GM12878 (cell line): ENCODE measurements around the gene NKG7. TPM values are rescaled to one million over a fixed set of nuclear protein-coding genes. Genes with fewer than 3 reads are reported as not detected.

Experiments used
- ASH2L ChIP-seq: fragments of 300-600, 200-600 bp; sonication (generic); IDR thresholded peaks from 2 replicates; pipeline ENCODE4 v1.6.1; 2017; ENCODE audit warnings: low read depth, mild to moderate bottlenecking, borderline replicate concordance
- ATF3 ChIP-seq: IDR thresholded peaks from 2 replicates; pipeline ENCODE4 v1.6.1; 2011; ENCODE audit warnings: low read depth, mild to moderate bottlenecking, low read length, moderate library complexity, borderline replicate concordance; ENCODE audit errors: extremely low read depth
- BHLHE40 ChIP-seq, 2 experiments: fragments of 450-650 bp in 1 of 2; IDR thresholded peaks; 2 replicates each; pipeline ENCODE4 v1.6.1; 2011 to 2017; ENCODE audit warnings: low read depth in 2 of 2, borderline replicate concordance in 1 of 2, improper control_type of control experiment in 1 of 2, low read length in 1 of 2, mild to moderate bottlenecking in 1 of 2
- CBX3 ChIP-seq: fragments of 200-600 bp; sonication (generic); IDR thresholded peaks from 2 replicates; pipeline ENCODE4 v1.6.1; 2016; ENCODE audit warnings: low read depth, borderline replicate concordance
- EZH2 ChIP-seq: IDR thresholded peaks from 2 replicates; pipeline ENCODE4 v1.6.1; 2012; ENCODE audit warnings: low read depth, mild to moderate bottlenecking, control low read depth, inconsistent platforms, low read length, borderline replicate concordance; ENCODE audit not compliant: control insufficient read depth
- GATAD2B ChIP-seq: fragments of 450-650 bp; conservative IDR thresholded peaks from 2 replicates; pipeline ENCODE4 v1.6.1; 2017; ENCODE audit warnings: low read depth, mild to moderate bottlenecking, moderate library complexity
- HDGF ChIP-seq: fragments of 450-650 bp; IDR thresholded peaks from 2 replicates; pipeline ENCODE4 v1.6.1; 2016; ENCODE audit warnings: antibody characterized with exemption
- MAX ChIP-seq: IDR thresholded peaks from 2 replicates; pipeline ENCODE4 v1.6.1; 2012; ENCODE audit warnings: low read depth, low read length, improper control_type of control experiment
- MEF2A ChIP-seq: IDR thresholded peaks from 2 replicates; pipeline ENCODE4 v1.6.1; 2011; ENCODE audit warnings: low read depth, mild to moderate bottlenecking, low read length, moderate library complexity; ENCODE audit not compliant: insufficient read depth
- MEF2B ChIP-seq: fragments of 450-650 bp; IDR thresholded peaks from 2 replicates; pipeline ENCODE4 v1.6.1; 2018; ENCODE audit warnings: mild to moderate bottlenecking, moderate library complexity; ENCODE audit not compliant: partially characterized antibody, poor library complexity, severe bottlenecking
- NBN ChIP-seq: fragments of 450-650 bp; IDR thresholded peaks from 2 replicates; pipeline ENCODE4 v1.6.1; 2016
- NKRF ChIP-seq: fragments of 450-650 bp; conservative IDR thresholded peaks from 2 replicates; pipeline ENCODE4 v1.6.1; 2017; ENCODE audit warnings: mild to moderate bottlenecking, moderate library complexity
- NRF1 ChIP-seq: conservative IDR thresholded peaks from 2 replicates; pipeline ENCODE4 v1.6.1; 2011; ENCODE audit warnings: mild to moderate bottlenecking, low read depth, low read length, improper control_type of control experiment
- RELB ChIP-seq: fragments of 450-650 bp; IDR thresholded peaks from 2 replicates; pipeline ENCODE4 v1.6.1; 2017; ENCODE audit warnings: low read depth, mild to moderate bottlenecking, moderate library complexity
- RFX5 ChIP-seq: IDR thresholded peaks from 2 replicates; pipeline ENCODE4 v1.6.1; 2011; ENCODE audit warnings: low read depth, low read length, improper control_type of control experiment
- SMAD5 ChIP-seq: IDR thresholded peaks from 2 replicates; pipeline ENCODE4 v1.6.1; 2016; ENCODE audit warnings: antibody characterized with exemption, low read depth
- SP1 ChIP-seq: IDR thresholded peaks from one replicate; pipeline ENCODE4 v1.6.1; 2011; ENCODE audit warnings: low read depth, low read length
- SREBF2 ChIP-seq: IDR thresholded peaks from 2 replicates; pipeline ENCODE4 v1.6.1; 2012; ENCODE audit warnings: mild to moderate bottlenecking, low read length
- TCF3 ChIP-seq: IDR thresholded peaks from 2 replicates; pipeline ENCODE4 v1.6.1; 2012; ENCODE audit warnings: low read depth, mild to moderate bottlenecking, low read length, borderline replicate concordance; ENCODE audit not compliant: insufficient read depth
- TCF7 ChIP-seq: IDR thresholded peaks from 2 replicates; pipeline ENCODE4 v1.6.1; 2014; ENCODE audit warnings: antibody characterized with exemption, borderline replicate concordance
- USF2 ChIP-seq: IDR thresholded peaks from 2 replicates; pipeline ENCODE4 v1.6.1; 2011; ENCODE audit warnings: low read depth, low read length, improper control_type of control experiment, borderline replicate concordance
- ZSCAN29 ChIP-seq: fragments of 450-650 bp; IDR thresholded peaks from 2 replicates; pipeline ENCODE4 v1.6.1; 2017; ENCODE audit warnings: mild to moderate bottlenecking, moderate library complexity
- polyA plus RNA-seq, 11 experiments: library from polyadenylated mRNA; depleted of rRNA in 4 of 11; unstranded in 6 of 11; stranded (reverse) in 5 of 11; fragments of >200 nt; fragmentation: Nextera tagmentation in 4 of 11; fragmentation: Illumina TruSeq in 1 of 11; extraction: Ambion mirVana in 4 of 11; extraction: Trizol in 1 of 11; gene quantifications; 1 replicate in 1 of 11; 2 replicates in 10 of 11; pipeline versions ENCODE4 v1.2.1 to v1.2.3, GENCODE V29; 2011 to 2016; ENCODE audit warnings: inconsistent platforms in 2 of 11, missing spikeins in 2 of 11, low read depth in 1 of 11
- total RNA-seq, 4 experiments: library from RNA; depleted of rRNA in 3 of 4; stranded (reverse); fragments of >200 nt in 3 of 4; fragmentation: Illumina TruSeq in 1 of 4; extraction: Trizol in 1 of 4; gene quantifications; 2 replicates each; pipeline versions ENCODE4 v1.2.1 to v1.2.3, GENCODE V29; 2013 to 2021
- TF ChIP-seq, protein P1 (sequence below): fragments of 450-650 bp; IDR thresholded peaks from 2 replicates; pipeline ENCODE4 v1.6.1; 2014; ENCODE audit warnings: mild to moderate bottlenecking

Gene NKG7
- total and polyA plus RNA-seq, 10 of the 15 experiments (the other 5 are each of a cell fraction or from before 2014, with no cell fraction given), result 10.0 to 48.7 (median 22.3) TPM

GRCh38 chr19:51394050-51394836 is 21.8 kb upstream of the NKG7 start (continued):
- TF ChIP-seq CBX3 (no peak), SMAD5 (0 out of 2 replicates have a peak, but pooled peaks have one; percentile 49), RELB (peak; percentile 92), EZH2 (no peak), TCF3 (no peak), NBN (no peak), USF2 (peak; percentile 28; the same call in 1 of the 2 replicates), ATF3 (no peak), ZSCAN29 (no peak), RFX5 (peak; percentile 70; the same call in 1 of the 2 replicates), SP1 (peak; percentile 94), GATAD2B (0 out of 2 replicates have a peak, but pooled peaks have one; percentile 47), MEF2A (peak; percentile 48; the same call in 1 of the 2 replicates), SREBF2 (0 out of 2 replicates have a peak, but pooled peaks have one; percentile 17), ASH2L (no peak), MAX (peak; percentile 97), BHLHE40 (IDR thresholded peaks at IDR 0.05; ENCODE audit: borderline replicate concordance in 1 of 2, low read depth in 2 of 2, low read length in 1 of 2) (peak; percentile 64 to 81; a peak in 3 of 4 replicates), MEF2B (peak; percentile 68), TCF7 (no peak), NRF1 (peak; percentile 55), NKRF (peak; percentile 99), HDGF (peak; percentile 72)
- TF ChIP-seq, protein P1, sequence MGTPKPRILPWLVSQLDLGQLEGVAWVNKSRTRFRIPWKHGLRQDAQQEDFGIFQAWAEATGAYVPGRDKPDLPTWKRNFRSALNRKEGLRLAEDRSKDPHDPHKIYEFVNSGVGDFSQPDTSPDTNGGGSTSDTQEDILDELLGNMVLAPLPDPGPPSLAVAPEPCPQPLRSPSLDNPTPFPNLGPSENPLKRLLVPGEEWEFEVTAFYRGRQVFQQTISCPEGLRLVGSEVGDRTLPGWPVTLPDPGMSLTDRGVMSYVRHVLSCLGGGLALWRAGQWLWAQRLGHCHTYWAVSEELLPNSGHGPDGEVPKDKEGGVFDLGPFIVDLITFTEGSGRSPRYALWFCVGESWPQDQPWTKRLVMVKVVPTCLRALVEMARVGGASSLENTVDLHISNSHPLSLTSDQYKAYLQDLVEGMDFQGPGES, result peak; percentile 82; the same call in 1 of the 2 replicates
